ENCODE data around the gene FOXP1.

DNA sequence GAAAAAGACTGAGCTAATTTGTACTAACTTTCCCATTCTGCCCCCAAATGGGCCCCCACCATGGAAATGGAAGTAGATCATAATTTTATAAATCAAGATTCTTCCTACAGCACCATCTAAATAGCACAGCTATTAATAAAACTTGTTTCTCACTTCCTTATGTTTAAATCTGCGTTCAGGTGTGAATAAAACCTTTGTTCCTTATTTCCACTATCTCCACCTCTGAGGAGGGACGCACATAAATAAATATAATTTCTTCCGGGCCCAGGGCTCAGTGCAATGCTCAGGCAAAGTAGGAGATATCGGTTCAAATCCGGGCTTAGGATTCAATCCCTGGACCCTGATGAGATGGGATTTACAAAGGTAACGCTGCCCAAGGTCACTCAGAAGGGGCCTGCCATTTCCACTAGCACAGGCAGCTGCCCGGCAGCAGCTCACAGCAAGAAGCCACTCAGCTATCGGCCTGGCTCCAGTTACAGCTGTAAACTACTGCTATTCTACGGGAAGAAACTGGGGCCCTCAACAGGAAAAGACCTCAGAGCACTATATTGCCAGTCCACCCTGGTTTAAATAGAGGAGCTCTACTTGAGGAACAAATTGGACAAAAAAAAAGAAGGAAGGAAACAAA lies 52.5 kb downstream of the FOXP1 start:
- TF ChIP-seq, protein P1, sequence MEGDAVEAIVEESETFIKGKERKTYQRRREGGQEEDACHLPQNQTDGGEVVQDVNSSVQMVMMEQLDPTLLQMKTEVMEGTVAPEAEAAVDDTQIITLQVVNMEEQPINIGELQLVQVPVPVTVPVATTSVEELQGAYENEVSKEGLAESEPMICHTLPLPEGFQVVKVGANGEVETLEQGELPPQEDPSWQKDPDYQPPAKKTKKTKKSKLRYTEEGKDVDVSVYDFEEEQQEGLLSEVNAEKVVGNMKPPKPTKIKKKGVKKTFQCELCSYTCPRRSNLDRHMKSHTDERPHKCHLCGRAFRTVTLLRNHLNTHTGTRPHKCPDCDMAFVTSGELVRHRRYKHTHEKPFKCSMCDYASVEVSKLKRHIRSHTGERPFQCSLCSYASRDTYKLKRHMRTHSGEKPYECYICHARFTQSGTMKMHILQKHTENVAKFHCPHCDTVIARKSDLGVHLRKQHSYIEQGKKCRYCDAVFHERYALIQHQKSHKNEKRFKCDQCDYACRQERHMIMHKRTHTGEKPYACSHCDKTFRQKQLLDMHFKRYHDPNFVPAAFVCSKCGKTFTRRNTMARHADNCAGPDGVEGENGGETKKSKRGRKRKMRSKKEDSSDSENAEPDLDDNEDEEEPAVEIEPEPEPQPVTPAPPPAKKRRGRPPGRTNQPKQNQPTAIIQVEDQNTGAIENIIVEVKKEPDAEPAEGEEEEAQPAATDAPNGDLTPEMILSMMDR (IDR thresholded peaks at IDR 0.05) = no peak
- no peak for TF ChIP-seq EZH2phosphoT487 (IDR thresholded peaks at IDR 0.05)

Measured in neural progenitor cell (in vitro differentiated cells).